Measurements from ENCODE around the gene RAMAC.
"Not testable (repeated sequence)": the region's sequence is repeated elsewhere in the genome, so short reads cannot be mapped to it uniquely, and the experiment has no call there.

Gene RAMAC

GRCh38 chr15:83015361-83015760 lies 29.4 kb downstream of the RAMAC start:
- DNase-seq = no peak

DNA sequence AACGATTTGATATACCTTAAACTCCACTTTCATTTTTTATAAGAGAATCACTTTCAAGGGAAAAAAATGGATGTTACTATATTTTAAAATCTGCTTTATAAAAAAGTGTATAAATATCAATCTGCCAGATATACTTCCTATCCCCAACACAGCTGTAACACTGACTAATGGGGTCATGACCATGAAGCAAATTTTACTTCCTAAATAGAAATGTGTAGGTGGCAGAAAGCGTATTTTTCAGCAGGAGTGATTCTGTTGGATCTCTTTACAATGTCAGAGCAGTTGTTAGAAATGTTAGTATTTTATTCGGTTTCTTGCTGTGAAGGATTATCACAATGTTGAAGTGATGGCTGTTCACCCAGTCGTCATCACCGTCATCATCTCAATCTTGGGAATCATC lies 30.9 kb downstream of the RAMAC start:
- no peak for DNase-seq

DNA sequence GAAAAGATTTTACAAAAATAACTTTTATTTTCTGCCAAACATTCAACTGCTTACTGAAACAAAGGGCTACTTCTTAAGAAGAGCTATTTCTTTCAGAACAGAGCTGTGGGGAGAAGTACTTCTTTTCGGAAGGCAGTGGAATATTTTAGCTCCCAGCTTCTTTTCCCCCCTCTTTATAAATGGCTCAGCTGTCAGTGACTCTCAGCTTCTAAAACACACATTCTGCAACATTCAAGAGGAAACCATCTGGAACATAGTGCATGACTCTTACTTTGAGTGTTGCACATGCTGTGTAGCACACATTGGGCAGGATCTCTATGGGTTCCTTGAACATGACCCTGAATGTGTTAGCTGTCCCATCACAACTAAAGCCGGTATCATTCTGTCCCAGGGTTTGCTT lies 32.4 kb downstream of the RAMAC start:
- DNase-seq = no peak

GRCh38 chr15:83030021-83030420 lies 44.0 kb downstream of the RAMAC start:
- no peak for DNase-seq

GRCh38 chr15:83031234-83031633 lies 45.2 kb downstream of the RAMAC start:
- DNase-seq = not testable (repeated sequence)

DNA sequence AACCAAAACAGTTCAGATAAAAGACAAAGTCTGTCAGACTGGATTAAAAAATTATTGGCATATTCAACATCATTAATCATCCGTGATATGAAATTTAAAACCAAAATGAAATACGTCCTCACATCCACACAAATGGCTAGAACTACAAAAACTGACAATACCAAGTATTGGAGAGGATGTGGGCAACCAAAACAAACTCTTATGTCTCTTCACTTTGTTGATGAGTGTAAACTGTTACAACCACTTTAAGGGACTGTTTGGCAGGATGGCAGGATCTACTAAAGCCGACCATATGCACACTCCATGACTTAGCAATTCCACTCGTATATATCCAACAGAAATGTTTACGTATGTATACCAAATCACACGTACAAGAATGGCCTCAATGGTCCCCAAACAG lies 50.2 kb downstream of the RAMAC start:
- no peak for DNase-seq

- no peak for DNase-seq
Measured at GRCh38 chr15:83039206-83039605, 53.2 kb downstream of the RAMAC start.
